Adrenal gland (tissue), 12 donors: ENCODE measurements around the gene RPS4Y1. TPM values are rescaled to one million over a fixed set of nuclear protein-coding genes. Genes with fewer than 3 reads are reported as not detected.

Experiments
- DNase-seq, 7 donors: peaks; one replicate each; pipeline ENCODE4 v3.0.0-alpha.2; 2019 to 2020
- H3K27ac ChIP-seq, 5 donors: fragments of 200-600 bp; sonication (generic) in 4 of 5; 1 replicate in 3 of 5; 2 replicates in 2 of 5; pipeline versions ENCODE4 v1.5.1 to v1.8.0; 2016 to 2020; ENCODE audit warnings: mild to moderate bottlenecking in 1 of 5
- H3K27me3 ChIP-seq: fragments of 200-600 bp; 2 replicates; pipeline ENCODE4 v1.8.0; 2021
- H3K36me3 ChIP-seq, 2 donors: fragments of 200-600 bp; replicated peaks in 1 of 2; 1 replicate in 1 of 2; 2 replicates in 1 of 2; pipeline versions ENCODE4 v1.5.1 to v1.8.0; 2018 to 2022
- H3K4me1 ChIP-seq, 2 donors: fragments of 200-600 bp; replicated peaks in 1 of 2; 1 replicate in 1 of 2; 2 replicates in 1 of 2; pipeline versions ENCODE4 v1.5.1 to v1.8.0; 2018 to 2021
- H3K4me3 ChIP-seq, 4 donors: fragments of 200-600 bp; sonication (generic) in 3 of 4; one replicate each; pipeline ENCODE4 v1.5.1; 2016 to 2018
- H3K9me3 ChIP-seq, 3 donors: fragments of 200-600 bp; sonication (generic) in 1 of 3; replicated peaks in 1 of 3; 1 replicate in 2 of 3; 2 replicates in 1 of 3; pipeline versions ENCODE4 v1.5.1 to v1.8.0; 2016 to 2021
- POLR2A ChIP-seq, 2 donors: fragments of 450-650 bp; IDR thresholded peaks; one replicate each; pipeline ENCODE4 v1.6.1; 2017; ENCODE audit warnings: antibody characterized with exemption in 2 of 2, mild to moderate bottlenecking in 2 of 2, moderate library complexity in 1 of 2
- WGBS, 4 donors: extraction: QIAGEN DNeasy Blood & Tissue Kit in 2 of 4; methylation state at CpG; one replicate each; pipeline versions ENCODE4 v1.1.5 to v1.1.7; 2013 to 2017; 5-methylcytosine and 5-hydroxymethylcytosine counted together
- intact Hi-C, 2 donors: fragments of 100-400 bp; cut with DNase I; formaldehyde crosslinking; loops; one replicate each; pipeline versions ENCODE4 v1.14.1 to v1.15.0; 2022 to 2023
- polyA plus RNA-seq, 3 donors: library from polyadenylated mRNA; stranded (reverse); fragments of 200-250 nt in 2 of 3; fragments of 350-450 nt in 1 of 3; fragmentation: Illumina TruSeq in 1 of 3; extraction: RNeasy Lipid Tissue Mini Kit (QIAGEN cat#74804) in 1 of 3; gene quantifications; one replicate each; pipeline ENCODE4 v1.2.3, GENCODE V29; 2013 to 2014
- total RNA-seq, 9 donors: library from RNA; depleted of rRNA in 4 of 9; stranded (reverse); fragments of >200 nt in 4 of 9; fragments of 120-200 nt in 1 of 9; fragmentation: NEBNext Ultra II Directional in 1 of 9; extraction: Animal tissue kit (Norgen Biotek cat#: 25700) in 1 of 9; gene quantifications; one replicate each; pipeline versions ENCODE4 v1.1.0 to v1.2.4, GENCODE V29; 2013 to 2023
- TF ChIP-seq, protein P1 (sequence below), 6 experiments: fragments of 450-650 bp in 4 of 6; fragments of 200-600 bp in 2 of 6; sonication (generic) in 1 of 6; IDR thresholded peaks; 1 replicate in 5 of 6; 2 replicates in 1 of 6; pipeline versions ENCODE4 v1.5.1 to v1.8.0; 2016 to 2021; ENCODE audit warnings: antibody characterized with exemption in 6 of 6, mild to moderate bottlenecking in 2 of 6, moderate library complexity in 1 of 6
- donor health status: healthy with polysubstance abuse.
- donor health status: Bipolar disorder and iron deficiency.
- donor health status: DM: yes; HTN: yes; CAD: no.
- donor health status: DM: no; HTN: no; CAD: no.
- donor health status: DM: no; HTN: no; CAD: no.
- donor health status: DM: yes; HTN: yes; CAD: no.

Gene RPS4Y1
- total and polyA plus RNA-seq, 12 donors: 0.20 to 632 (median 339) TPM; not detected in 4

DNA sequence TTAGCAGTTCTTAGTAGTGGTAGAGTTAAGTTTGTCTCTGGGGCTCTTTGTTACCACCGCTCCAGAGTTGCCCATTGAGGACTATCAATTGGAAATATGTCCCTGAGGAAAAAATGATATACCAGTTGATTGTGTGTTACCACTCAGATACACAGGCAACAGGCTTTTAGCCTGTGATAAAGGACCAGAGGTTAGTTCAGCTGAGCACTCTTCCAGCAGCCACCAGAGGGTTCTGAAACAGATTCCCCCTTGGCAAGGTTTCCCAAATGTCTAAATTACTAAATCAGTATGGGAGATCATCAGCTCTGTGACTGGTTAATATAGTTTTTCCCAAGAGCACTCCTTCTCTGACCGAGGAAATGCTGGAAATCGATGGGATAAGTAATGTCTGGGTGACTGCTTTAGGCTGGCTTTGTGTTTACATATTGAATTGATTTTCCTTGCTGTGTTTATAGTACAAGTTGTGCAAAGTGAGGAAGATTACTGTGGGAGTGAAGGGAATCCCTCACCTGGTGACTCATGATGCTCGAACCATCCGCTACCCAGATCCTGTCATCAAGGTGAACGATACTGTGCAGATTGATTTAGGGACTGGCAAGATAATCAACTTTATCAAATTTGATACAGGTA is 12.9 kb downstream of the RPS4Y1 start:
- Histone ChIP-seq H3K4me3 (no peak overlapping the region), H3K27me3 (no peaks in the 10 kb centered on the region), H3K9me3 (no peaks in the 10 kb centered on the region), H3K4me1 (no peaks in the 10 kb centered on the region), H3K27ac (no peak overlapping the region), H3K36me3 (no peaks in the 10 kb centered on the region)
- no peak for DNase-seq
- WGBS, 4 donors: 82 to 89% methylated on average over 5 to 6 of the region's 6 CpGs; no CpG with 5 or more reads in 2 of the 4 donors
- intact Hi-C loops: no loop called here
- no peak for TF ChIP-seq POLR2A (IDR thresholded peaks at IDR 0.05)
- TF ChIP-seq, protein P1, sequence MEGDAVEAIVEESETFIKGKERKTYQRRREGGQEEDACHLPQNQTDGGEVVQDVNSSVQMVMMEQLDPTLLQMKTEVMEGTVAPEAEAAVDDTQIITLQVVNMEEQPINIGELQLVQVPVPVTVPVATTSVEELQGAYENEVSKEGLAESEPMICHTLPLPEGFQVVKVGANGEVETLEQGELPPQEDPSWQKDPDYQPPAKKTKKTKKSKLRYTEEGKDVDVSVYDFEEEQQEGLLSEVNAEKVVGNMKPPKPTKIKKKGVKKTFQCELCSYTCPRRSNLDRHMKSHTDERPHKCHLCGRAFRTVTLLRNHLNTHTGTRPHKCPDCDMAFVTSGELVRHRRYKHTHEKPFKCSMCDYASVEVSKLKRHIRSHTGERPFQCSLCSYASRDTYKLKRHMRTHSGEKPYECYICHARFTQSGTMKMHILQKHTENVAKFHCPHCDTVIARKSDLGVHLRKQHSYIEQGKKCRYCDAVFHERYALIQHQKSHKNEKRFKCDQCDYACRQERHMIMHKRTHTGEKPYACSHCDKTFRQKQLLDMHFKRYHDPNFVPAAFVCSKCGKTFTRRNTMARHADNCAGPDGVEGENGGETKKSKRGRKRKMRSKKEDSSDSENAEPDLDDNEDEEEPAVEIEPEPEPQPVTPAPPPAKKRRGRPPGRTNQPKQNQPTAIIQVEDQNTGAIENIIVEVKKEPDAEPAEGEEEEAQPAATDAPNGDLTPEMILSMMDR (IDR thresholded peaks at IDR 0.05): no peak

DNA sequence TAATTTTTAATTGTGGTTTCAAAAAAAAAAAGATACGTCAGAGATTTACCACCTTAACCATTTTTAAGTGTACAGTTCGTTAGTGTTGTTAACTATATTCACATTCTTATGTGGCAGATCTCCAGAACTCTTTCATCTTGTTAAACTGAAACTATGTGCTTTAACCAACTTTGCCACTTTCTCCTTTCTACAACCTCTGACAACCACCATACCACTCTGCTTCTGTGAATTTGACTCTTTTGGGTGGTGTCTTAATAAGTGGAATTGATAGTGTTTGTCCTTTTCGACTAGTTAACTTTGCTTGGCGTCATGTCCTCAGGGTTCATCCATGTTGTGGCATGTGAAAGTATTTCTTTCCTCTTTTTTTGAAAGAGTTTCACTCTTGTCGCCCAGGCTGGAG is 15.7 kb downstream of the RPS4Y1 start:
- Histone ChIP-seq H3K4me3 (no peak overlapping the region), H3K4me1 (no peaks in the 10 kb centered on the region), H3K27me3 (no peaks in the 10 kb centered on the region), H3K27ac (no peak overlapping the region), H3K36me3 (no peaks in the 10 kb centered on the region), H3K9me3 (no peaks in the 10 kb centered on the region)
- no peak for DNase-seq
- WGBS, 4 donors: 91 to 93% methylated on average over 5 of the region's 5 CpGs; no CpG with 5 or more reads in 2 of the 4 donors
- TF ChIP-seq, protein P1 (IDR thresholded peaks at IDR 0.05): no peak
- TF ChIP-seq POLR2A (IDR thresholded peaks at IDR 0.05): no peak
- intact Hi-C loops: no loop called here

DNA sequence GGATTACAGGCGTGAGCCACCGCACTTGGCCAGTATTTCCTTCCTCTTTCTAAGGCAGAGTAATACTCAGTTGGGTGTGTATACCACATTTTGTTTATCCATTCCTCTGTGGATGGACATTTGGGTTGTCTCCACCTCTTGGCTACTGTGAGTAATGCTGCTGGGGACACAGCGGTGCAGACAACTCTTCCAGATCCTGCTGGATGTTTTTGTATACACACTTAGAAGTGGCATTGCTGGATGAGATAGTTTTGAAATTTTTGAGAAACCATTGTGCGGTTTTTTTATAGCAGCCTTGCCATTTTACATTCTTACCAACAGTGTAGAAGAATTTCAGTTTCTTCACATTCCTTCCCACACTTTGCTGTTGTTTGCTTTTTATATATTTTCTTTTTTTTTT is 16.3 kb downstream of the RPS4Y1 start:
- Histone ChIP-seq H3K4me3 (no peak overlapping the region), H3K9me3 (no peaks in the 10 kb centered on the region), H3K27ac (no peak overlapping the region), H3K4me1 (no peaks in the 10 kb centered on the region), H3K36me3 (no peaks in the 10 kb centered on the region), H3K27me3 (no peaks in the 10 kb centered on the region)
- 95 to 100% methylated on average over 4 of the region's 4 CpGs; no CpG with 5 or more reads in 2 of the 4 donors for WGBS, 4 donors
- TF ChIP-seq POLR2A (IDR thresholded peaks at IDR 0.05): no peak
- TF ChIP-seq, protein P1 (IDR thresholded peaks at IDR 0.05): no peak
- intact Hi-C loops: no loop called here
- no peak for DNase-seq

- Histone ChIP-seq H3K4me1 (no peaks in the 10 kb centered on the region), H3K9me3 (no peaks in the 10 kb centered on the region), H3K27ac (no peak overlapping the region), H3K36me3 (no peaks in the 10 kb centered on the region), H3K4me3 (no peak overlapping the region), H3K27me3 (no peaks in the 10 kb centered on the region)
- no peak for TF ChIP-seq POLR2A (IDR thresholded peaks at IDR 0.05)
- TF ChIP-seq, protein P1 (IDR thresholded peaks at IDR 0.05): no peak
- intact Hi-C loops: no loop called here
- 78 to 80% methylated on average over 4 of the region's 4 CpGs; no CpG with 5 or more reads in 2 of the 4 donors for WGBS, 4 donors
- DNase-seq: no peak
These were observed 18.4 kb downstream of the RPS4Y1 start for GRCh38 chrY:2859782-2860181.
